ENCODE results near the gene ZBTB21. TPM values are rescaled to one million over a fixed set of nuclear protein-coding genes. Genes with fewer than 3 reads are reported as not detected.

ZBTB21 gene
- polyA plus RNA-seq, 10 donors: 4.9 to 7.6 (median 5.9) TPM

- DNase-seq: no peak
These were observed 11.4 kb upstream of the ZBTB21 start for GRCh38 chr21:42021371-42022090.

- no peak for DNase-seq
These were observed 9.5 kb upstream of the ZBTB21 start for GRCh38 chr21:42019706-42020105.

- no peak for DNase-seq
These were observed 9.0 kb upstream of the ZBTB21 start for GRCh38 chr21:42019101-42019605.

GRCh38 chr21:42017022-42017421, 6.9 kb upstream of the ZBTB21 start:
- DNase-seq: no peak

GRCh38 chr21:42016364-42016985, 6.3 kb upstream of the ZBTB21 start:
- DNase-seq: no peak

GRCh38 chr21:42013931-42014330, 3.8 kb upstream of the ZBTB21 start:
- DNase-seq: no peak

- DNase-seq: no peak
These were observed 3.2 kb upstream of the ZBTB21 start for GRCh38 chr21:42013376-42013775.

- no peak for DNase-seq
These were observed 2.7 kb upstream of the ZBTB21 start for GRCh38 chr21:42012763-42013329.

GRCh38 chr21:42012344-42012743, 2.2 kb upstream of the ZBTB21 start:
- peak in 2 of 3 donors; percentile 48 to 68 for DNase-seq

GRCh38 chr21:42010507-42011495, 641 bp upstream of the ZBTB21 start:
- DNase-seq: peak in 1 of 3 donors; percentile 30

- DNase-seq: peak in 1 of 3 donors; percentile 61
These were observed 936 bp downstream of the ZBTB21 start for GRCh38 chr21:42009018-42009830.

GRCh38 chr21:42007356-42007940, 2.7 kb downstream of the ZBTB21 start:
- DNase-seq: no peak

- no peak for DNase-seq
These were observed 3.4 kb downstream of the ZBTB21 start for GRCh38 chr21:42006765-42007164.

- no peak for DNase-seq
These were observed 5.6 kb downstream of the ZBTB21 start for GRCh38 chr21:42004406-42005199.

- peak in 1 of 3 donors; percentile 46 for DNase-seq
These were observed 7.1 kb downstream of the ZBTB21 start for GRCh38 chr21:42003051-42003461.

- peak in 1 of 3 donors; percentile 70 for DNase-seq
These were observed 7.7 kb downstream of the ZBTB21 start for GRCh38 chr21:42002421-42002958.

- no peak for DNase-seq
These were observed 8.4 kb downstream of the ZBTB21 start for GRCh38 chr21:42001781-42002180.

GRCh38 chr21:42000908-42001307, 9.3 kb downstream of the ZBTB21 start:
- no peak for DNase-seq

GRCh38 chr21:41997657-41998056, 12.5 kb downstream of the ZBTB21 start:
- no peak for DNase-seq

Data from muscle of back (tissue), 11 donors.